Midbrain (tissue), 1 donor: ENCODE data around the gene SDK1.

Experiments used
- DNase-seq: peaks from one replicate; lab custom pipeline; 2025; lab: John Stamatoyannopoulos, UW

The SDK1 gene

GRCh38 chr7:4045450-4045849, 744.4 kb downstream of the SDK1 start:
- DNase-seq: no peak

GRCh38 chr7:4045975-4046374, 744.9 kb downstream of the SDK1 start:
- no peak for DNase-seq

- no peak for DNase-seq
These were observed 747.3 kb downstream of the SDK1 start for GRCh38 chr7:4048336-4048735.

- no peak for DNase-seq
These were observed 748.1 kb downstream of the SDK1 start for GRCh38 chr7:4049202-4049601.

GRCh38 chr7:4050126-4050660, 749.1 kb downstream of the SDK1 start:
- no peak for DNase-seq

- no peak for DNase-seq
These were observed 750.6 kb downstream of the SDK1 start for GRCh38 chr7:4051696-4052095.

GRCh38 chr7:4052130-4052529, 751.1 kb downstream of the SDK1 start:
- DNase-seq: no peak

GRCh38 chr7:4054158-4054557, 753.1 kb downstream of the SDK1 start:
- no peak for DNase-seq

GRCh38 chr7:4056552-4057288, 755.7 kb downstream of the SDK1 start:
- no peak for DNase-seq

GRCh38 chr7:4057289-4057616, 756.2 kb downstream of the SDK1 start:
- DNase-seq: no peak

GRCh38 chr7:4058158-4058557, 757.1 kb downstream of the SDK1 start:
- no peak for DNase-seq

GRCh38 chr7:4065190-4065589, 764.1 kb downstream of the SDK1 start:
- no peak for DNase-seq

- no peak for DNase-seq
These were observed 765.2 kb downstream of the SDK1 start for GRCh38 chr7:4066206-4066605.

- DNase-seq: no peak
These were observed 765.8 kb downstream of the SDK1 start for GRCh38 chr7:4066626-4067475.

- DNase-seq: no peak
These were observed 766.4 kb downstream of the SDK1 start for GRCh38 chr7:4067476-4067760.

GRCh38 chr7:4067874-4068273, 766.8 kb downstream of the SDK1 start:
- no peak for DNase-seq

- no peak for DNase-seq
These were observed 767.2 kb downstream of the SDK1 start for GRCh38 chr7:4068286-4068685.

GRCh38 chr7:4069268-4070095, 768.4 kb downstream of the SDK1 start:
- no peak for DNase-seq

- no peak for DNase-seq
These were observed 769.2 kb downstream of the SDK1 start for GRCh38 chr7:4070214-4070613.

- DNase-seq: no peak
These were observed 770.5 kb downstream of the SDK1 start for GRCh38 chr7:4071370-4072058.

- no peak for DNase-seq
These were observed 771.3 kb downstream of the SDK1 start for GRCh38 chr7:4072161-4072925.
